Stimulated activated CD8-positive, alpha-beta memory T cell treated with anti-CD3 and anti-CD28 coated beads, Interleukin-7, amount 100 ng/mL, for 48 hours (primary cell): ENCODE measurements around the gene ADGRD1.

Source experiments
- DNase-seq, 2 donors: peaks; one replicate each; pipeline ENCODE4 v3.0.0-alpha.2; 2020; ENCODE audit warnings: low read depth in 1 of 2; ENCODE audit errors: extremely low read depth in 1 of 2

The ADGRD1 gene

DNA sequence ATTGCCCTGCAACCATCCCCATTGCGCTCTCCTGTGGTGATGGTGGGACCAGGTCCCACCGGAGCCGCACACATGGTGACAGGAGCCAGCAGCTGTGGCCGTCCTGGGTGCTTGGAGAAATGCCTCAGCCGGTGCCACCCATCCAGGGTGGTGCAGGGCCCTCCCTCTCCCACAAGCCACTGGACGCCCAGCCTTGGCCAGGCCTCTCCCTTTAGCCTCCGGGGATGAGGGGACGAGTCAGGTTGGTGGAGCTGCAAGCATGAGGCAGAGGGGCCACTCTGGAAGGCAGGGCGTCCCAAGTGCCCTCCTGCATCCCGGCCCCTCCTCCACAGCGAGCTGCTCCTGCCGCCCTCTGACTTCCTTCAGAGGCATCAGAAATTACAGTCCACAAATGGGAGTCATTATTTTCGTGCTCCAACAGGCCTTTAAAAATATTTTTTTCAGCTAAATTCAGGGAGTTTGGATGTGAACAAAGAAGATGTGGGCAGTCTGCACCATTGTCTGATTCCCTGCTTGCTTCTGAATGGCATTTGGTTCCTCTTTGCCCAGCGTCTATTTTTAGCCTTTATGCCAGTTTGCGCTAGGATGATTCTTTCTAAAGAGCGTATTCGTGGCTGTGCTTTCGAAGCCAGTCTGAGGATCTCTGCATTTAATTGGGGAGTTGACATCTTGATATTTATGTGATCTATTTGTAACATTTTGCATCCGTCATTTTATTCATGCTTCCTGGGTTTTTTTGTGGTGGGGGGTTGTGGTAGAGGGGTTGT is 189.4 kb downstream of the ADGRD1 start:
- DNase-seq, result no peak

GRCh38 chr12:131146173-131146675 is 192.5 kb downstream of the ADGRD1 start:
- DNase-seq, result no peak

DNA sequence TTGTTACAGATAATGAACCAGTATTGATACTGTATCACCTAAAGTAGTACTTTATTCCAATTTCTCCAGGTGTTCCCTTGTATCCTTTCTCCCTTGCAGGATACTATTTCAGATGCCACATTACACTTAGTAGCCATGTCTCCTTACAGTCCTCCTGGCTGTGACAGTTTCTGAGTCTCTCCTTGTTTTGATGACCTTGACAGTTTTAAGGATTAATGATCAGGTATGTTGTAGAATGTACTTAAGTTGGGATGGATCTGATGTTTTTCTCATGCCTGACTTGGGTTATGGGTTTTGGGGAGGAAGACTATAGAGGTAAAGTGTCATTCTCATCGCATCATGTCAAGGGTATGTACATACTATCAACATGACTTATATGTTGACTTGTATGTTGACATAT is 193.6 kb downstream of the ADGRD1 start:
- no peak for DNase-seq

- DNase-seq, result no peak
Observed at GRCh38 chr12:131147894-131148293, 194.2 kb downstream of the ADGRD1 start.

DNA sequence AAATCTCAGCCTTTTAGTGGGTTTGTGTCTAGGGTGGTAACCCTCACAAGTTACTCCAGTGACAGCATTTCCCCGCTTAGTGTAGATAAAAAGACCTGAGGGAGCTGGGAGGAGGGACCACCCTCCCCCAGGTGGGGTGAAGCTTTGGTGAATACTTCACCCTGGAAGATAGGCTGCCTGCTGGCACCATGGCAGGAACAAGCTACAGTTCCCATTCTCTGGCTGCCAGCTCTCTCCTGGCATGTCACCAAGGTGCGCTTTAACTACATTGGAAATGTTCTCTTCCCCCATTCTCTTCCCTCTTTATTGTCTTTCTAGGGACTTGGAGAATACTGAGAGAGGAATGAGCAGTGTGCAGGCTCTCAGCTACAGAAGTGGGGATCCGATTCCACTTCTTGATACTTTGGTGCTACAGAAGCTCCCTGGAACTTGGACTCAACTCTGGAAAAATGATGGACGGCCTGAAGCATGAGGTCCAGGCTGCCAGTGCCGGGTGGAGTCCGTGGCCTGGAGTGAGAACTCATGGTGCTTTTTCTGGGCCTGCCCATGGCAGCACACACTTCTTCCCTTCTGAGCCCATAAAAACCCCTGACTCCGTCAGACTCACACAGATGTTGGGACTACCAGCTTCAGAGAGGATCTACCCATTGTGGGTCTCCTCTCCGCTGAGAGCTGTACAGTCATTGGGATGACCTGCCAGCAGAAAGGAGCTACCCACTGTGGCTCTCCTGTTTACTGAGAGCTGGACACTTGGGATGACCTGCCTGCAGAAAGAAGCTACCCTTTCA is 198.0 kb downstream of the ADGRD1 start:
- DNase-seq, result no peak

DNA sequence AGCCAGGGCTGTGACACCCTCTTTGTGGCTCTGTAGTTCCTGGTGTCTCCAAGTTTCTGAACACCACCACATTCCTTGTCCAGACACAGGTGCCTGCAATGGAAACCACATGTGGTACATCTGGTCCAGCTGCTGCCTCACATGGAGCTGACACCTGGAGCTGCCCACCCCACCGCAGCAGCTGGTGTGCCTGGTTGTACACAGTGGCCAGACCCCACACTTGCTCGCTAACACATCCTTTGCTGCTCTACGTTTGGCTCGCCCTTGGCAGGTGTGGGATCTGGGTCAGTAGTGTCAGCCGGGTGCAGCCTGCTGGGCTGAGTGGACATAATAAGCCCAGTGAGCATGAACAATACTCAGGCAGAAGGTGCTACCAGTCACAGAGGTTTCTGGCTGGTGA is 198.9 kb downstream of the ADGRD1 start:
- DNase-seq, result no peak

DNA sequence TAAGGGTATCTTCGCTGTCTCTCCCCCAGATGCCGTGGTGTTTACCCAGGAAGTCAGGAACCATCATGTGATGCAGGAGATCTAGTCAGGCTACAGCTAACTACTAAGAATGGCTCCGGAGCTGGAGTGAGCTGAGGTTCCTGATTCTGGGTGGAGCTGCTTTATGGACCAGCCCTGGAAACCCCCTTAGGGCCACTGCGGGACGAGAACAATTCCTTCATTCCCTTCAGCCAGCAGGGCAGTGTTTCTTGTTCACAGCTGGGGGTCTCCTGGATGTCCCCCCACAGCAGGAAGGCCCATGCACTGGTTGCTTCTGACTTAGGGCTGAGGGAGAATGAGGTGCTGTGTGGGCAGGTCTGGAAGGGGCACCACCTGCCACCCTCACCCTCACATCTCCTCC is 199.3 kb downstream of the ADGRD1 start:
- DNase-seq, result no peak

DNA sequence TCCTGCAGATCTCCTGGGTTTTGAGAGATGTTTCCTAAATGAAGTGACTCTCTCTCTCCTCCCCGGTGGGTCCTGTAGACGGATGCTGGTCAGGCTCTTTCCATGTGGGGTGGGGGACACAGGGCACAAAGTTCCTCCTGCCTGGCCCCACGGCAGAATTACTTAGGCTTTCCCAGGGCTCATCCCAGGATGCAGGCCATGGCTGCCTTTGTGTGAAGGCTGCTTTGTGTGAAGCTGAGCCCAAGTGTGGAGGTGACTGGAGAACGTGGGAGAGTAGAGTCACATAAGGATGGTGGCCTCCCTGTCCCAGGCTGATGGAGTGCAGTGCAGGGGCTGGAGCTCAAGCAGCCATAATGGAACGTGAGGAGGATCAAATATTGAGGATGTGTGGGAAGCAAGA is 200.2 kb downstream of the ADGRD1 start:
- no peak for DNase-seq

GRCh38 chr12:131155131-131155530 is 201.4 kb downstream of the ADGRD1 start:
- DNase-seq, result no peak

- DNase-seq, result no peak
Observed at GRCh38 chr12:131157743-131158142, 204.0 kb downstream of the ADGRD1 start.

- DNase-seq, result no peak
Observed at GRCh38 chr12:131159660-131160059, 206.0 kb downstream of the ADGRD1 start.

DNA sequence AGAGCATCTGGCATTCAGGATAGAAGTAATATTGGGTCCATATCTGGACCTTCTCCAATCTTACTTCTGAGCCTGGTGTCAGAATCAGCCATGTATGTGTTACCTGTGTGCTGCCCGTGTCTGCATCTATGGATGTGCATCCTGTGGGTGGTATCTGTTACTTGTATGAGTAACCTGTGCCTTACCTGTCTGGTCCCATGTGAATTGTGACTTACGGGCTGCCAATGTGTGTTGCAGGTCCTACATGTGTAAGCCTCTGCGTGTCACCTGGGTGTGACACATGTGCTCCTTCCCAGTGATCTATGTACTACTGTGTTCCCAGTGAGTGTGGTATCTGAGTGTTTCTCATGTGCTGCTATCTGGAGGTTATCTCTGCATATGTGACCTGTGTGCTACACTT is 208.4 kb downstream of the ADGRD1 start:
- DNase-seq, result no peak

DNA sequence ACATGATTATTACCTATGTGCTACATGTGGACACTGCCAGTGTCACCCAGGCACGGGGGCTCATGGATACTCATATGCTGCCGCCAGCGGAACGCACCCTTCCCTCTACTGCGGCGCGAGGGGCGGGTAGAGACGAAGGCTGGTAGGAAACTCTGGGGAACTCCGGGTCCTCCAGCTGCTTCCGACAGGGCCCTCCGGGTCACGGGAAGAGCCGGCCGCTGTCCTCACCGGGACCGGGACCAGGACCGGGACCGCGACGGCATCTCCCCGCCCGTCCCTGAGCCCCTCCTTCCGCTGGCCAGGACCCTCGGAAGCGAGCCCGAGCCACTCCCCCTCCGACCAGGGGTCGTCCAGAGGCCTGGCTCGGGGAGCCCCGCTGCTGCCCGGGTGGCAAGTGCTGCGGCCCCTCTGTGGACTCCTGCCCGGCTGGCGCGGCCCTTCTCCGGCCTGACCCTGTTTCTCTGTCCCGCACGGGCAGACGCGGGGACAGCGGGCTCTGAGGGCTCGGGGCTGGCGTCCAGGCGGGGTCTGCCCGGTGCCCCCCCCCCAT is 209.6 kb downstream of the ADGRD1 start:
- DNase-seq, result no peak

GRCh38 chr12:131164096-131164872 is 210.6 kb downstream of the ADGRD1 start:
- no peak for DNase-seq

- no peak for DNase-seq
Observed at GRCh38 chr12:131166717-131167116, 213.0 kb downstream of the ADGRD1 start.

- DNase-seq, result no peak
Observed at GRCh38 chr12:131167334-131167733, 213.6 kb downstream of the ADGRD1 start.

- DNase-seq, result no peak
Observed at GRCh38 chr12:131171029-131171428, 217.3 kb downstream of the ADGRD1 start.

- DNase-seq, result no peak
Observed at GRCh38 chr12:131174901-131175300, 221.2 kb downstream of the ADGRD1 start.

DNA sequence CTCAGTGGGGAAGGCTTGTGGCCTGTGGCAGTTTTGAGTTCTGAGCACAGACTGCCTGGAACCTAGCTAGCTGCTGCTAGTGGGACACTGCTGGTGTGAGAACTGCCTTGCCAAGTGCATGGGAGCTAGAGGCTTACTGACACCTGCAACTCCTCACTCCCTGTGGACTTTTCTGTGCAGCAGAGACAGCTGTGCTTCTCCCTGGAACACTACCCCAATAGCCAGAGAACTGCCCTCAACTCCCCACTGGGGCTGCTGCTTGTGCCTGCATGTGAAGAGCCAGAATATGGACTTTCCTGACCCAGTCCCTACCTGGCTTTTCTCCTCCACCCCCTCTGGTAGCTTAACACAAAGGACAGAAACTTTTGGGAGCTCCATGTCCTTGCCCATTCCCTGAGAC is 222.6 kb downstream of the ADGRD1 start:
- no peak for DNase-seq

- DNase-seq, result no peak
Observed at GRCh38 chr12:131176926-131177325, 223.2 kb downstream of the ADGRD1 start.

DNA sequence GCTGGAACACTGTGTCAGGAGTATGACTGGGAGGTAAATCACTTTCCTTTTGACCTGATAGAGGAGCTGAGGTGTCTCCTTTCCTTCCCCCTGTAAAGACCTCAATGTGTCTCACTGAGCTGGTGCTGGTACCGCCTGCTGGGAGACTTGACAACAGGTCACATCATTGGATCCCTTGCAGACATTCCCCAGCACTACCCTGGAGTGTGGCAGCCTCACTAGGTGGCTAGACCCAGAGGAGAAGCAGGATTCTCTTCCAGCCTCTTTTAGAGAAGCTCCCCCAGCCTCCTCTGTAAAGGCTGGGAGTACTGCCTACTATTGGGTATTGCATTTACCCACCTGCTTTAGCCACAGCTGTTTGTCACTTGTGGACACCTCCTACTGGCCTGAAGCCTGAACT is 223.9 kb downstream of the ADGRD1 start:
- no peak for DNase-seq
